ENCODE data around the gene PPIB.

DNA sequence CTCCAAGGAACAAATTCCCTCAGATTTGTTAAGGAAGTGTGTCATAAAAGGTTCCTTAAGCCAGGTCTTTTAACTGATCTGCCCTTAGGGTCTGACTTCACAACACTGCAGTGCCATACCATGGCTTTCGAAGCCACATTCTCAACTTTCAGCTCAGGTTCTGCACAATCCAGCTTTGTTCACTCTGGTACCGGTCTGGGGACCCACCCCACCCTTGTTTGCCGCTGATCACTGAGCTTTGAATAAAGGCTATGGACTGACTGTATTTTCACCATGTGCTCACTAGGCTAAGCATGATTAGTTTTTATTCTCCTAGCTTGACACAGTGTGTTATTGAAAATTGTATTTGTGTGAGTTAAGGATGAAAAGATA, 51.2 kb downstream of the PPIB start:
- TF ChIP-seq, protein P1, sequence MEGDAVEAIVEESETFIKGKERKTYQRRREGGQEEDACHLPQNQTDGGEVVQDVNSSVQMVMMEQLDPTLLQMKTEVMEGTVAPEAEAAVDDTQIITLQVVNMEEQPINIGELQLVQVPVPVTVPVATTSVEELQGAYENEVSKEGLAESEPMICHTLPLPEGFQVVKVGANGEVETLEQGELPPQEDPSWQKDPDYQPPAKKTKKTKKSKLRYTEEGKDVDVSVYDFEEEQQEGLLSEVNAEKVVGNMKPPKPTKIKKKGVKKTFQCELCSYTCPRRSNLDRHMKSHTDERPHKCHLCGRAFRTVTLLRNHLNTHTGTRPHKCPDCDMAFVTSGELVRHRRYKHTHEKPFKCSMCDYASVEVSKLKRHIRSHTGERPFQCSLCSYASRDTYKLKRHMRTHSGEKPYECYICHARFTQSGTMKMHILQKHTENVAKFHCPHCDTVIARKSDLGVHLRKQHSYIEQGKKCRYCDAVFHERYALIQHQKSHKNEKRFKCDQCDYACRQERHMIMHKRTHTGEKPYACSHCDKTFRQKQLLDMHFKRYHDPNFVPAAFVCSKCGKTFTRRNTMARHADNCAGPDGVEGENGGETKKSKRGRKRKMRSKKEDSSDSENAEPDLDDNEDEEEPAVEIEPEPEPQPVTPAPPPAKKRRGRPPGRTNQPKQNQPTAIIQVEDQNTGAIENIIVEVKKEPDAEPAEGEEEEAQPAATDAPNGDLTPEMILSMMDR (IDR thresholded peaks at IDR 0.05): no peak
- no peak for TF ChIP-seq POLR2A (IDR thresholded peaks at IDR 0.05)

Measured in uterus (tissue), 2 donors.